ENCODE data around the gene NAALADL1.

DNA sequence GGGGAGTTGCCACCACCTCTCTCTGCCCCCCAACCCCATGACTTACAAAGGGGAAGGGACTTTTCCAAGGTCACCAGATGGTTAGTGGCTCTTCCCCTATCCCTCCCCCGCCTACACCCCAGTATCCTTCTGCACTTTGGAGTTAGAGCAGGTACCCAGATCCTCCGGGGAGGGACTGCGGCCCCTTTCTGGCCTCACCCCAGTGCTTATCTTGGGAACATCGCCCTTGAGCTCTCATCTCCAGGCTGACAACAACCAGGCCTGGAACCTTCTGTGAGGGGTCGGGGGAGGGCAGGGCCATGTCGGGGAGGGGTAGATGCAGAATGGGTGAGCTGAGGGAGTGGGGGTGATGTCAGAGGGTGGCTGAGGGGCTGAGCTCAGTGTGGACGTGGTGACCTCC, 7.5 kb upstream of the NAALADL1 start:
- TF ChIP-seq, protein P1, sequence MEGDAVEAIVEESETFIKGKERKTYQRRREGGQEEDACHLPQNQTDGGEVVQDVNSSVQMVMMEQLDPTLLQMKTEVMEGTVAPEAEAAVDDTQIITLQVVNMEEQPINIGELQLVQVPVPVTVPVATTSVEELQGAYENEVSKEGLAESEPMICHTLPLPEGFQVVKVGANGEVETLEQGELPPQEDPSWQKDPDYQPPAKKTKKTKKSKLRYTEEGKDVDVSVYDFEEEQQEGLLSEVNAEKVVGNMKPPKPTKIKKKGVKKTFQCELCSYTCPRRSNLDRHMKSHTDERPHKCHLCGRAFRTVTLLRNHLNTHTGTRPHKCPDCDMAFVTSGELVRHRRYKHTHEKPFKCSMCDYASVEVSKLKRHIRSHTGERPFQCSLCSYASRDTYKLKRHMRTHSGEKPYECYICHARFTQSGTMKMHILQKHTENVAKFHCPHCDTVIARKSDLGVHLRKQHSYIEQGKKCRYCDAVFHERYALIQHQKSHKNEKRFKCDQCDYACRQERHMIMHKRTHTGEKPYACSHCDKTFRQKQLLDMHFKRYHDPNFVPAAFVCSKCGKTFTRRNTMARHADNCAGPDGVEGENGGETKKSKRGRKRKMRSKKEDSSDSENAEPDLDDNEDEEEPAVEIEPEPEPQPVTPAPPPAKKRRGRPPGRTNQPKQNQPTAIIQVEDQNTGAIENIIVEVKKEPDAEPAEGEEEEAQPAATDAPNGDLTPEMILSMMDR (conservative IDR thresholded peaks at IDR 0.05; ENCODE audit: low read length) = no peak
- TF ChIP-seq EZH2phosphoT487 (IDR thresholded peaks at IDR 0.05; ENCODE audit: borderline replicate concordance, low read depth, low read length) = no peak
